HG03520 (cell line): ENCODE results near the gene CTIF.
"Not testable (repeated sequence)": the region's sequence is repeated elsewhere in the genome, so short reads cannot be mapped to it uniquely, and the experiment has no call there.

Experiments used
- ATAC-seq: cut with Tn5 transposase; IDR thresholded peaks from one replicate; pipeline ENCODE4 v1.9.1; 2021; ENCODE audit warnings: mild to moderate bottlenecking, moderate library complexity; ENCODE audit not compliant: unreplicated experiment

The CTIF gene

DNA sequence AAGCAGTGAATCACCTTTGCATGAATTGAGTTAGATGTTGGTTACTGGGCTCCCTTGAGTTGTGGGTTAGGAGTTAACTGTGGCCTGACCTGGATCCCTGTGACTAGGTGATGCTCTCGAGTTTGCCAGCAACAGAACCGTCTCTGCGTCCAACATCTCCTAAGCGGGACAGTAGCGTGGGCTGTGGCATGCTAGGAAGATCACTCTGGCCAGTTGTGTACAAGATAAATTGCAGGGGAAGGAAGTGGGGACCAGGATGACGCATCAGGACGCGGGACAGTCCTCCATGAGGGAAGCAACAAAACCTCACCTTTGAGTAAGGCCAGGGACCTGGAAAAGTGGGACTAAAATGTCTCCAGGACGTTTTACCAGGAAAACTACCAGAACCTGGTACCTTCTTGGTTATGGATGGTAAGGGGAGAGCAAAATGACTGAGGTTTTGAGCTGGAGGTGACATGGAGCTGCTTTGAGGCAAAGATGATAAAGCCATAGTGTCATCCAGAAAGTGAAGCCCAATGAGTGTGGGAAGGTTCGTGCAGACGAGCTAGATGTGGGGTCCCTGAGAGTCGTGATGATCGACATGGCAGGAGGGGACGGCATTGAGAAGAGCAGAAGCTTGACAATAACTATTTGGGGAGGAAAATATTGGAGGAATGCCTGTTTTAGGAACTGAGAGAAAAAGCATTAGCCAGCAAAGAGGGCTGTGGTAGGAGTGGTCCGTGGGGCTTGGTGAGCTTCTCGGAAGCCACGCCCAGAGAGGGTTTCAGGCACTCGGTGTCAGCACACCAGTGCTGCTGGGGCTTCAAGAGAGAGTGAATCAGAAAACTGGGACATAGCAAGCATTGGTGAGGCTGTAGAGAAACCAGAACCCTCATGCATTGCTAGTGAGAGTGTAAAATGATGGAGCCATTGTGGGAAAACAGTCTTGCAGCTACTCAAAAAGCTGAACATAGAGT lies 316.9 kb downstream of the CTIF start:
- ATAC-seq: no peak

DNA sequence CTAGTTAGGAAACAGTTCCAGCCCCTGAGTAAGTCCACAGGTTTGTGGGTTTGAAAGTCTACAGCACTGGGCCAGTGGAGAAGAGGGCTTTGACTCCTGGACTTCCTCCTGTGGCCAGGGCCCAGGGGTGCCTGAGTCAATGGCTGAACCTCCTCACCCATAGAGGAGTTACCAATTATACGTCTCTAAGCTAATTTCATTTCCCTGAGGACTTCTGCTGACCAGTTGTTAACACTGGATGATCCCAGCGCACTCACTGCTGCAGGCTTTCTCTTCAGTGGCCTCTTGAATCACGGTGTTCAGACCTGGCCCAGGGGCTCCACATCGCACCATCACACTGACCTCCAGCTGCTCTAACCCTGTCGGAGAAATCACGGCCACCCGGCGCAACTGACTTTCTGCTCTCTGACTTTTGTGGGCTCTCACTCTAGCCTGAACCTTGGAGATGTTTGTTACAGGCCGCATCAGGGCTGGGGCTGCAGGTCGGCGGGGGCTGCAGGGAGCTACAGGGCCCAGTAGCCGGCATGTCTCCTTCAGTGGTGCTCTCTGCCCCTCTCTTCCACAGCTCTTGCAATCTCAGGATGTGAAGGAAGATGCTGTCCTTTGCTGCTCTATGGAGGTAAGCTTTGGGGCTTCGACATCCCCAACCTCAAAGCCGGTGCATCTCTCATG lies 318.3 kb downstream of the CTIF start:
- ATAC-seq: no peak

DNA sequence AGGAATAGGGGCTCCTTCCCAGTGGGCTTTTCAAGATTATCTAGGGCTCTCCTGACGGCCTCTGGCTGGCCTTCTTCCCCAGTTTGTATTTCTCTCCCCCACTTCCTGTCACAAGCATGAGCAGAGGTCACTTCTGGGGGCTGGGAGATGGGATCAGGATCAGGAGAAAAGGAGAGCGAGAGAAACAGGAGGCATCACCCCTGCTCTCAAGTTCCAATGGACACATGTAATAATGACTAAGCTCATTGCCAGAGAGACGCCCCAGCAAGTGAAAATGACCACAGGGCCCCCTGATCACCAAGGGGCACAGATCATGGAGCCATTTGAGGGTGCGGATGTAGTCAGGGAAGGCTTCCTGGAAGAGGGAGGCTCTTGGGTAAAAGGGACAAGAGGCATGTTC lies 319.8 kb downstream of the CTIF start:
- no peak for ATAC-seq

DNA sequence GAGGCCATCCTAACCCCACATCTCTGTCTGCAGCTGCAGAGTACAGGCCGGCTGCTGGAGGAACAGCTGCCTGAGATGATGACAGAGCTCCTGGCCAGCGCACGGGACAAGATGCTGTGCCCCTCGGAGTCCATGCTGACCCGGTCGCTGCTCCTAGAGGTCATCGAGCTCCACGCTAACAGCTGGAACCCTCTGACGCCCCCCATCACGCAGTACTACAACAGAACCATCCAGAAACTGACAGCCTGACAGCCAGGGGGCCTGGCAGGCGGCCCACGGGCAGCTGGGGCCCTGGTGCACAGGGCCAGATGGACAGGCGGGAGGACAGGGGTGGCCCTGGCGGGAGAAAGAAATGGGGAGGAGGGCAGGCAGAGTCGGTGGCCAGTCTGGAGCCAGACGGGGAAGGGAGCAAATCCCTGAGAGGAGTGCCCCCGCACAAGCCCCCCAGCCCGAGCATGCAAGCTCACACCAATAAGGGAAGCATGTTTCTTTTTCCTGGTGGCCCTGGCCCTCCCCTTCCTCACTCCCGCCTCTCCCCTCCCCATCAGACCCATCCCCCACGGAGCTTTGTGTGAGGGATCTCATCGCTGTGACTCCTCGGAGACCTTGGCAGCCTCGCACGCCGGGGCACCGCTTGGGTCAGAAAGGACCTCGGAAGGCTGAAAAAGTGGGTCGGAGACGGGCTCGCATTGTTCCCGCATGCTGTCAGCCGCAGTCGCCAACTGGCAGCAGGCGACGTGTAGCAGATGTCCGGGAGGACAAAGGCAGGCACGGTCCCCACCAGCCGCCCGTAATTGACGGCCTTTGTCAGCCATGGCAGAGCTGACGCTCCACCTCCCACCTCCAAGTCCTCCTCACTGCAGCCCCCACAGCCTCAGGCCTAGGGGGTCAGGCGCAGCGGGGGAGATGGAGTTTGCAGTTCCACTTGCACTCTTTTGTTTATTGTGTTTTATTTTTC lies 320.8 kb downstream of the CTIF start:
- no peak for ATAC-seq

DNA sequence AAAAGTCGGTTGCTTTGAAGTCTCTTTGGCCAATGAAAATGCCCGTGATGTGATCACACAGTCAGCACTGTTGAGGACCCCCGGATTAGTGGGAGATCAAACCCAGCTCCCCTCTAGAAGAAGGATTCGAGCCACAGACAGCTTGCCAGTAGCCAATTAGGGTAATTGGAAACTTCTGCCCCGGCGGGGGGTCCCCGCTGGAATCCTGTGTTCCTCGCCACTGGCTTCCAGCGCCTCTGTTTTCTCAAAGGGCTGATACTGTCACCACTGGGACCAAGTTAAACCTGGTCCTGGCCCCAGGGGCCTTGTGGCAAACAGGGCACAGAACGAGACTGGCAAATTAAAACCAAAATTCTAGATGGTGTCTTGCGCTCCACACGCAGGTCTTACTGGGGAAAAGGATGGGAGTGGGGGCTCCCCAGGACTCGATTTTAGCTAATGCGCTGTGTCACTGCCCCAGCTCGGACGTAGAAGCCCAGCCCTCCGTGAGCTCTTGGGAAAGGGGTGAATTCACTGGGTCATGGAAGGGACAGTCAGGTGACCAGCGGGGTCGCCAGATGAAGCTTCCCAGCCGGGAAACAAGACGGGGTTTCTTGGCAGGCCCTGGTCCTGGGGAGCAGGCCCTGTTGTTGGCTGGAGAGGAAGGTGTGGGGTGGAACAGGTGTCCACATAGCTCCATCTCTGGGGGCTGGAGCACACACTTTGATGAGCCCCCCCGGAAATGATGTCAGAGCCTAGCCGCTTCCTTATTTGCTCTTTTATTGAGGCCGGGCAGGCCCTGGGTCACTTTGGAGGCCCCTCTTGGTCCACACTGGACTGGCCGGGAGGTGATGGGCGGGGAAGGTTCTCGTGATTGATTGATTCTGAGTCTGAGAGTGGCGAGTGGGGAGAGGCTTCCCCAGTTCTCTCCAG lies 321.7 kb downstream of the CTIF start:
- ATAC-seq: no peak

DNA sequence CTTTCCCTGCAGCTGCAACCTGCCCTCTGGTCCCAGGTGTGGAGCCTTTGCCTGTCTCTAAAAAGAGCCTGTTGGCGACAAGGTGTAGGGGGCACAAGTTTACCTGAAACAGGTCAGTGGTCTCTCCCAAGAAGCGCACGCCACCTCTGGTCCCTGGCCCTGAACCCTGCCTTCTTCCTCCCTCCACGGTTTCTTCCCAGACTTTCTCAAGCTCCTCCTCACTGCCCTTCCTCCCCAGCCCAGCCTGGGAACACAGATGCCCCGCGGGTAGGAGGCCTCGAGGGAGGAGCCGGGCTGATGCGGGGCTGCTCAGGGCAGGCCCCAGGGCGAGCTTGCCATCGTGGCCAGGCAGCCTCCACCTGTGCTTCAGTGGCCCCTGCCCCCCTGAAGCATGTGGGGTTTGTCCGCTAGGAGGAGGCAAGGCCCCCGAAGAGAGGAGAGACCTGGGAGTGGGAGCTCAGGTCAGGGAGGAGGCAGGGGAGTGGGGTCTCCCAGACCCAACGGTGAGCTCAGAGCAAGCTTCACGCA lies 322.4 kb downstream of the CTIF start:
- ATAC-seq: no peak

DNA sequence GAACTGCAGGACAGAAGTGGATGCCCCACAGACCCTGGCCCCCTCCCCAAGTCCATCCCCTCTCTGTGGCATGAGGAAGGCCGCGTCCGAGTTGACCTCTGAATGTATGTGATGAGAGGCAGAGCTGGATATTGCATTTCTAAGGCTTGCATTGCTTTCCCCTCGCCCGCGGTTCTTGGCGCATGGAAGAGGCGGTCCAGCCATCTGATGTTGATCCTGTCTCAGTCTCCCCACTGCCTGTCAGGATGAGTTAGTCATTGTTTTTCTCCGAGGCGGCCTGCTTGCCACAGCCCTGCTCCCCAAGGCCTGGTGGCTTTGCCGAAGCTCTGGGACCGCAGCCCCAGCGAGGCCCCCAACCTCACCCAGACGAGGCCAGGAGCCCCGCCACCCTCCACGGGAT lies 323.3 kb downstream of the CTIF start:
- no peak for ATAC-seq

DNA sequence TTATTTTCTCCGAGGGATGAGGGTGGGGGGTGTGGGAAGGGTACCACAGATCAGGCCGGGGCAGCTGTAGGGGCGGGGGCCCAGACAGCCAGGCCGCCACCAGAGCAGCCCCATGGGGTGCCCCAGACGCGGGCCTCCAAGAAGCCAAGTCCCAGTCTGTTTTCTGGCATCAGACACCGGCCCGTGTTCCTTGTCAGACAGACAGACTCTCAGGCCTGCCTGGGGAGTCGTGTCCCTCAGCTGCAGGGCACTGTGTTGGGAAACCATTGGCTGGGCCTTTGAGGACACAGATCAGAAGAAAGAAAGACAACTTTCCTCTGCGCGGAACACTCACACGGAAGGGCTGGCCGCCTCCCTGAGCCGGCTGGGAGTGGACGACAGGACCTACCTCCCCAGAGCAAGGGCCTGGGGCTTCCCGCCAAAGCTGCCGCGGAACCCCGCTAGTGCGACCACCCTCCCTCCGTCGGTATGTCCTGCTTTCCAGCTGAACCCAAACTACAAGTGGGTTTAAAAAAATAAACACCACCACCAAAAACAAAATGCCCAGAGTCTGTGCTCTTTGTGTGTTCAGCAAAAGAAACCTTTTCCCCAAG lies 323.9 kb downstream of the CTIF start:
- ATAC-seq: no peak

DNA sequence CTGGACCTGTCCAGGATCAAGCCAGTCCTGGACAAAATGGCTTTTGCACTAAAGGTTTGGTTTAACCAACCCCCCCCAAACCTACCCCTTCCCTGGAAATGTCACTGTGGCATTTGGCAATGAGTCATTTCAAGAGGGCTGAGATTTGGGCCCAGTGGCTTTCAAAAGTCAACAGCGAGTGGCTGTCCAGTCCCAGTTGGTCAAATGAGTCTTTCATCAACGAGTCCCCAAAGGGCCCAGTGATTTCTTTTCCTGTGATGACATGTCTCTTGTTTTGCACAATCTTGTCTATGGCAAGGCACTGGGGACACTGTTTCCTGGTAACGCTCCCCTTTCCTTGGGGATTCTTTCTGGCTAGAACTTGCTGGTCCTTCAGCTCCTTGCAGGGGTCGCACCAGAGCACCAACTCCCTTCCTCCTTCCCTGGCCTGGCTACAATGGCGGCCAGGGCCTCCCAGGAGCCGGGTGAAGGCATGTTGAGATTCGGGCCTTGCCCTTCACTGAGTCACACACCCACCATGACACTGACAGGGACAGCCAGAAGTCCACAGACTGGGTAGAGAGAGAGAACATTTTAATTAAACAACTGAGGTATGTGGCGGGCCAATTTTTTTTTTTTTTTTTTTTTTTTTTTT lies 324.7 kb downstream of the CTIF start:
- ATAC-seq: no peak

DNA sequence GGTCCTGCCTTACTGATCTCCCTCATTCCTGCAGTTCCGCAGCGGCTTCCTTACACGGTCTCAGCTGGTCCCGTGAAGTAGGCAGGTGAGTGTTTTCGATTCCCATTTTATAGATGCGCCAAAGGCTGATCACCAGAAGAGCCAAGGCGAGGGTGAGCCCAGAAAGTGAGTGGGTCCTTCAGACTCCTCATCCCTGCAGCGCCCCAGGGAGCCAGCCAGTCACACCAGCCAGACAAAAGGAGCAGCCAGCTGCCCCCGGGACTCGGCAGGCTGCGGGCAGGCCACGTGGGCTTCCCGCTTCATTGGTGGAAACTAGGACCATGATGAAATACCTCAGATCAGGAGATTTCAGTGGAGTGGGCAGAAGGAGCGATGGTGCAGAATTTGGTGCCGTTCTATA lies 326.0 kb downstream of the CTIF start:
- ATAC-seq: no peak

DNA sequence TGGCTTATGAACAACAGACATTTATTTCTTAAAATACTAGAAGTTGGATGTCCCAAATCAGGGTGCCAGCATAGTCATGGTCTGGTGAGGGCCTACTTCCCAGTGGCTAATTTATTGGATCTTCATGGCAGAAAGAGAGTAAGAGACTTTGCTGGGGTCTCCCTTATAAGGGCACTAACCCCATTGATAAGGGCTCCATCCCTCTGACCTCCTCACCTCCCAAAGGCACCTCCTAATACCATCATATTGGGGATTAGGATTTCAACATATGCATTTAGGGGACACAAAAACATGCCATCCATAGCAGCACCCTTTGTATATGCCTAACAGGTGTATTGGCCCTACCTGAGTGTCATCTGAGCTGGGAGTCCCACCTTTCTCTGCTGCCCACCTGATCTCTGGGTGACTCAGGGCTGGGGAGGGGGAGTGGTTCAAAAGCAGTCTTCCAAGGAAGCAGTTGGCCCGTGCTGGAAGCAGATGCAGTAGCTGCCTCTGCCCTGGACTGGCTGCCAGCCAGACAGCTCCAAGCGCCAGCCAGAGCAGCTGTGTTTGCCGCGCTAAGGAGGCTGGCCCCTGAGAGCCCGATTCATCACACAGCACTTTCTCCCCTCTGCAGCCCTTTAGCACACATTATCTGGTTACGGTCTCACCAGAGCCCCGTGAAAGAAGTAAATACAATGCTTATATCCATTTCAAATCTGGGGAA lies 327.4 kb downstream of the CTIF start:
- no peak for ATAC-seq

DNA sequence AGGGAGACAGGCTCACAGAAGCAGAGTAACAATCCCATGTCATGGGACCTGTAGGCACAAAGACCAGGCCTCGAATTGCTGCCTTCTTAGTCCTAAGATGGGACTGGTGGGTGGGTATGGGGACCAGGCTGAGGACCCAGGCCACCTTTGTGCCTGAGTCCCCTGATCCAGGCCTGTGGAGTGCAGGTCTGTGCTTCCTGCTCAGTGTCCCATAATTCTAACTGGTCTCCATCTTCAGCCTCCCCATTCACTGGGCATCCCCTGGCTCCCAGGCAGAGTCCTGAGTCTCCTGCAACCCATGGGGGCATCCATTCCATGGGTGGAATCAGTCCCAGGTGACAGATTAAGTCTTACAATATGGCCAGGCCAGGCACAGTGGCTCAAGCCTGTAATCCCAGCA lies 328.0 kb downstream of the CTIF start:
- no peak for ATAC-seq

DNA sequence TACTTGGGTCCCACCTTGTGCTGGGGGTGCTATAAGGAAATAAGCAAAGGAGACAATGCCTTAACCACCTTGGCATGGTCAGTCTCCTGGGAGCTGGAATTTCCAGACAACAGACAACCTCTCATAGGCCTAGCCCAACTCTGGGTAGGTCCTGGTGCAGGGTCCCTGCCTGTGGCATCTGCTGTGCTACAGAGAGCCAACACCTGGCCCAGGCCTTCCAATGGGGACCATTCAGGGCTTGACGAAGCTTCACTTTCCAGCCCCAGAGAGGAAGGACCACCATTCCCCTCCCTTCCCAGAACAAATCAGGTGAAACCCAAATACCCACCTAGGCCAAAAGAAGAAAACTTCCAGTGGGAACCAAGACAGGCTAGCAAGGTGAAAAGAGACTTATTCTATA lies 329.1 kb downstream of the CTIF start:
- ATAC-seq: no peak

DNA sequence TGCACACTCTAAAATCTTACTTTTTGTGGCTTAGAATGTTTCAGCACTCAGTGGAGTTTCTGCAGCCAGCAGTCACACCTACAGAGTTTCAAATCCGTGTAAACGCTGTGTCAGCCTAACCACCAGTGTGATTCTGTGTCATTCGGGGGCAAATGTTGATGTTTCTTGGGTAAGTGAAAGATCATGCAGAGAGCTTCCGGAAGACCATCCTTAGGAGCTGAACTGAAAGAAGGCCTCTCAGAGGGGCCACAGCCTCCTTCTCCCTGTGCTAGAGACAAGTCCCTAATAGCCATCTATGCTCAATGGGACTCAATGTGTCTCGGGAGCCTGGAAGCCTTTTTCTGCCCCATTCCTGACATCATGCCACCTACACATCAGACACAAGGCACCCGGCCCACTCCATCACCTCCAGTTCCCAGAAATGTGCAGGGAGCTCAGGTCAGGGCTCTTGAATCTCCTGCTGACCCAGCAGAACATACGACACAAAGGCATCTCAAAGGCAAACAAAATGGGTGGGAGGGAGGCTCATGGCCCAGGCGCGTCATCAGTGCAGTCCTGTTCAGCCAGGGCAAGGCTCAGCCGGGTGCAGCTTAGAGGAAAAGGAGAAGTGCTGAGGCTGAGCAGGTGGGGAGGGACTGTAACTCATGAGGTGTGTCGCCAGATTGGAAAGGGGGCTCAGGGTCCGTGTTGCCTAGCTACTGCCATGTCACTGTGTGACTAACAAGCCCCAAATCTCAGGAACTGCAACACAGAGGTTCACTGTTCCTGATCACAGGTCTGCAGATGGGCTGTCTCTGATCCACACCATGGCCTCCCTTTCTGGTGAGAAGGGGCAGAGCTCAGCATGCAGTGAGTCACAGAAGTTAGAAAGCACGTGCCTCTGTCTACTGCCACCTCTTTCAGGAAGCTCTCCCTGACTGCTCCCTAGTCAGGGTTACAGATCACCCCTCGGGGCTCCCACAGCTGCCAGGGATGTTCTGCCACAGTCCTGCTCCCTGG lies 329.9 kb downstream of the CTIF start:
- peak; percentile 83 for ATAC-seq

DNA sequence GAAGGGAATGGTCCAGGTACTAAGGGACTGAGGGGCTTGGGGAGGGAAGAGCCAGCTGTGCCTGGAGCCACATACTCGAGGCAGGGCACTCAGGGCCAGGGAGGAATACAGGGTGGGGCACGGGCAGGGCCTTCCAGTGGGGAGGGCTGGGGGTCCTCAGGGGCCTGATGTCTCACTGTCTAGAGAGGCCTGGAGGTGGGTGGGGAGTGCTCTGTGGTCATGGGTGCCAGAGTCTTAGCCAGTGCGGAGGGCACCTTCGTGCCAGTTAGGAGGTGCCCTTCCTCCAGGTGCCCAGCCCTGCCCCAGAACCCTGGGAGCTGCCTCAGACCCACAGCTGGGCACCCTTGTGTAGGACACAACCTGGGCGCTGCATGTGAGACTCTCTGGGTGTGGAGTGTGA lies 330.8 kb downstream of the CTIF start:
- no peak for ATAC-seq

DNA sequence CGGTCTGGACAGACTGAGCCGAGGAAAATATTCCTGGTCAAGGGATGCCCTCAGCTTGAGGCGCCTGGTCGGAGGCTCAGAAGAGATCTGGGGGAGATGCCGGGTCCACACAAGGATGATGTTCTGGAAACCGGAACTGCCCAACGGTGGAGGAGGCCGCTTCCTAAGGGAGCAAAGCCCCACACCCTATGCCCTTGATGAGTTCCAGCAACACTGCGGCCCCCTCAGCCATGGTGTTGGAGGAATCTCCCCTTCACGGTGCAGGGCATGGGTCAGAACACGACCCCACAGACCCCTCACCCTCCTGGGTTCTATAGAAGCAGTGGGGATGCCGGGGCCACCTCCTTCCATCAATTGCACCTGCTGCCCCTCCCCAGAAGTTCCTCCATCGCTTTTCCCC lies 332.1 kb downstream of the CTIF start:
- ATAC-seq: not testable (repeated sequence)
